ENCODE results near the gene IL25.
"Not testable (repeated sequence)": the region's sequence is repeated elsewhere in the genome, so short reads cannot be mapped to it uniquely, and the experiment has no call there.

IL25 gene

GRCh38 chr14:23398348-23398747, 25.7 kb downstream of the IL25 start:
- TF ChIP-seq, protein P1, sequence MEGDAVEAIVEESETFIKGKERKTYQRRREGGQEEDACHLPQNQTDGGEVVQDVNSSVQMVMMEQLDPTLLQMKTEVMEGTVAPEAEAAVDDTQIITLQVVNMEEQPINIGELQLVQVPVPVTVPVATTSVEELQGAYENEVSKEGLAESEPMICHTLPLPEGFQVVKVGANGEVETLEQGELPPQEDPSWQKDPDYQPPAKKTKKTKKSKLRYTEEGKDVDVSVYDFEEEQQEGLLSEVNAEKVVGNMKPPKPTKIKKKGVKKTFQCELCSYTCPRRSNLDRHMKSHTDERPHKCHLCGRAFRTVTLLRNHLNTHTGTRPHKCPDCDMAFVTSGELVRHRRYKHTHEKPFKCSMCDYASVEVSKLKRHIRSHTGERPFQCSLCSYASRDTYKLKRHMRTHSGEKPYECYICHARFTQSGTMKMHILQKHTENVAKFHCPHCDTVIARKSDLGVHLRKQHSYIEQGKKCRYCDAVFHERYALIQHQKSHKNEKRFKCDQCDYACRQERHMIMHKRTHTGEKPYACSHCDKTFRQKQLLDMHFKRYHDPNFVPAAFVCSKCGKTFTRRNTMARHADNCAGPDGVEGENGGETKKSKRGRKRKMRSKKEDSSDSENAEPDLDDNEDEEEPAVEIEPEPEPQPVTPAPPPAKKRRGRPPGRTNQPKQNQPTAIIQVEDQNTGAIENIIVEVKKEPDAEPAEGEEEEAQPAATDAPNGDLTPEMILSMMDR (conservative IDR thresholded peaks at IDR 0.05): no peak
- no peak for TF ChIP-seq ZFX (IDR thresholded peaks at IDR 0.05)
- H3K27ac ChIP-seq: no peak overlapping the region

DNA sequence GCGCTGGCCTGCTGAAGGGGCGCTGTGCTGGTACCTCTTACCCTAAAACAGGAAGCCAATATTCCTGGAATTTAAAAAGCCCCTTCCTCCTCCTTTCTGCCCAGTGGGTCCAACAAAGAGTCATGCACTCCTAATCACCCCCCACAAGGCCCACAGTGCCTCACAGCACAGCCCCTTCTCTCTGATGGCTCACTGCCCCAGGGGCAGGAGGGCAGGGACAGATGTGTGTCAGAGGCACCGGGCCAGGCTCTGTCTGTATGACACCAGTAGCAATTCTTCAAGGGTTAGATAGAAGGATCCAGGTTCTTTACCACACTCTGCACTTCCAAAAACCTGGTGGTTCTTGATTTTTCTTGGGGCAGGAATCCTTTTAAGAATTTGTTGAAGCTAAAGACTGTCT, 26.5 kb downstream of the IL25 start:
- no peak overlapping the region for H3K27ac ChIP-seq
- TF ChIP-seq ZFX (IDR thresholded peaks at IDR 0.05): no peak
- TF ChIP-seq, protein P1 (conservative IDR thresholded peaks at IDR 0.05): no peak

GRCh38 chr14:23399591-23399990, 27.0 kb downstream of the IL25 start:
- TF ChIP-seq, protein P1 (conservative IDR thresholded peaks at IDR 0.05): no peak
- TF ChIP-seq ZFX (IDR thresholded peaks at IDR 0.05): no peak
- H3K27ac ChIP-seq: no peak overlapping the region

DNA sequence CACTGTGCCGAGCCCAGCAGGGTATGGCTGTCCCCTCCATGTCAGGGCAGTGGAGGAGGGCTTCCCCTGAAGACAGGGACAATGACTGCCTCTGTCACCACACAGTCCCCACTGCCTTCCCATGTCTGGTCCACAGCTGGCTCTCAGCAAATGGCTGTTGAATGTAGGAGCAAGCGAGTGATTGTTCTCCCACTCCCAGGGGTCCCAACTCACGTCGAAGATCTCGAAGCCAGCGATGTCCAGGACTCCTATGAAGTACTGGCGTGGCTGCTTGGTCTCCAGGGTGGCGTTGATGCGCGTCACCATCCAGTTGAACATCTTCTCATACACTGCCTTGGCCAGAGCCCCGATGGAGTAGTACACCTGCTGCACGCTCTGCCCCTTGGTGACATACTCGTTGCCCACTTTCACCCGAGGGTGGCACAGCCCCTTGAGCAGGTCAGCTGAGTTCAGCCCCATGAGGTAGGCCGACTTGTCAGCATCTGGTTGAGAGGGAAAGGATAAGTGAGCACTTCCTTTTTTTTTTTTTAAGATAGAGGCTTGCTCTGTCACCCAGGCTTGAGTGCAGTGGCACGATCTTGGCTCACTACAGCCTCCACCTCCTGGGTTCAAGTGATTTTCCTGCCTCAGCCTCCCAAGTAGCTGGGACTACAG, 28.0 kb downstream of the IL25 start:
- H3K27ac ChIP-seq: not testable (repeated sequence)

- TF ChIP-seq, protein P1 (conservative IDR thresholded peaks at IDR 0.05): no peak
- no peak for TF ChIP-seq ZFX (IDR thresholded peaks at IDR 0.05)
- H3K27ac ChIP-seq: no peak overlapping the region
Measured at GRCh38 chr14:23401291-23401690, 28.7 kb downstream of the IL25 start.

DNA sequence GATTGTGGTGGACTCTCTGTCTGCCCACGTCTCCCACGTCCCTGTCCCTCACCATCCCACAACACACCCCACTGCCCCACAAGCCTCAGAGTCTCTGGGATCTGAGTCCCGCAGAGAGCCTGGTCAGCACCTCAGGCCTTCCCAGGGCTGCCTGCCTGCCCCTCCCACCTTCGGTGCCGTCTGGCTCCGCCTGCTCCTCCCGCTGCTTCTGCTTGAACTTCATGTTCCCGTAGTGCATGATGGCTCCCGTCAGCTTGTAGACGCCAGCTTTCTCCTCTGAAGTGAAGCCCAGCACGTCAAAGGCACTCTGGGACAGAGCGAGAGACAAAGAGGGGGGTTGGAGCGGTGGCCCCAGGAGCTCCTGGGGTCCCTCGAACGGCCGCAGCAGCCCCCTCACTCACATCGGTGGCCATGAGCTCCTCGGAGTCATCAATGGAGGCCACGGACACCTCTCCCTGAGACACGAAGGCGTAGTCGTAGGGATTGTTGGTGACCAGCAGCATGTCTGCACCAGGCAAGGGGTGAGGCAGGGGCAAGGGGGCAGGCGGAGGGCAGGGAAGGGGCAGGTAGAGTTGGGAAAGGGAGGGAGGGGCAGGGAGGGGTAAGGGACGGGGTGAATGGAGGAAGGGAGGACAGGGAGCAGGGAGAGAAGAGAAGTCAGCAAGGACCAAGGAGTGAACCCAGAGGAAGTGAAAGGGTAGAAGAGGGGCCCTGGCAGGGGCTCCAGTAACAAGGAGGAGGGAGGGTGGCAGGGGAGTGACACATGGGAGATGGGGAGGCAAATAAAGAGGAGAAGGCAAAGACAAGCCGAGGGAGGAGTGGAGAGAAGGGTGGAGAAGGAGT, 29.9 kb downstream of the IL25 start:
- no peak for TF ChIP-seq ZFX (IDR thresholded peaks at IDR 0.05)
- TF ChIP-seq, protein P1 (conservative IDR thresholded peaks at IDR 0.05): no peak
- no peak overlapping the region for H3K27ac ChIP-seq

DNA sequence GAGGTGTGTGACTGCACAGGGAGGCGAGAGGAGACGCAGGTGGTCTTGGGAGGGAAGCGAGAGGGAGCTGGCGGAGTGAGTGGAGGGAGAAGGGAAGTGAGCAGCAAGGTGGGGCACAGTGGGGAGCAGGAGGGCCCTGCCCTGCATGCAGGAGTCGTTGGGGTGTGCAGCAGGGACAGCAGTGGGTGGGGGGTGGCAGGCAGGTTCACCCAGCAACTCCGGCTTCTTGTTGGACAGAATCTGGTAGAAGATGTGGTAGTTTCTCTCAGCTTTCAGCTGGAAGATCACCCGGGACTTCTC, 30.5 kb downstream of the IL25 start:
- TF ChIP-seq ZFX (IDR thresholded peaks at IDR 0.05): no peak
- TF ChIP-seq, protein P1 (conservative IDR thresholded peaks at IDR 0.05): no peak
- H3K27ac ChIP-seq: no peak overlapping the region

Data from C4-2B (cell line).